Mammary epithelial cell (primary cell): ENCODE data around the gene SYT17.

Source experiments
- CTCF ChIP-seq, 2 donors: IDR thresholded peaks in 1 of 2; conservative IDR thresholded peaks in 1 of 2; 2 replicates each; pipeline ENCODE4 v1.5.1; 2011 to 2012; ENCODE audit warnings: inconsistent platforms in 2 of 2, low read length in 2 of 2, mild to moderate bottlenecking in 2 of 2, control low read depth in 1 of 2, low read depth in 1 of 2; ENCODE audit not compliant: insufficient read depth in 1 of 2; ENCODE audit errors: extremely low read depth in 1 of 2
- EZH2 ChIP-seq: IDR thresholded peaks from 2 replicates; pipeline ENCODE4 v1.6.1; 2012; ENCODE audit warnings: low read length, inconsistent platforms, borderline replicate concordance

GRCh38 chr16:19127205-19127604 is 40.8 kb upstream of the SYT17 start:
- TF ChIP-seq EZH2 (no peak), CTCF (conservative IDR thresholded peaks at IDR 0.05 in 1 of 2, IDR thresholded peaks at IDR 0.05 in 1 of 2; ENCODE audit: extremely low read depth in 1 of 2, insufficient read depth in 1 of 2, low read depth in 1 of 2, low read length in 2 of 2) (no peak)
